HCT116 (cell line): Measurements from ENCODE around the gene HCN4.

Source experiments
- ATF3 ChIP-seq: IDR thresholded peaks from 2 replicates; pipeline ENCODE4 v1.6.1; 2012
- CTCF ChIP-seq, 3 experiments: fragments of 200-600 bp in 1 of 3; sonication (generic) in 1 of 3; IDR thresholded peaks in 2 of 3; conservative IDR thresholded peaks in 1 of 3; 2 replicates each; pipeline ENCODE4 v1.5.1; 2012 to 2017; ENCODE audit warnings: low read depth in 2 of 3, low read length in 2 of 3, antibody characterized with exemption in 1 of 3, borderline replicate concordance in 1 of 3, control low read depth in 1 of 3, mild to moderate bottlenecking in 1 of 3, mixed read lengths in 1 of 3, mixed run types in 1 of 3, moderate library complexity in 1 of 3; ENCODE audit not compliant: insufficient read depth in 1 of 3
- EZH2 ChIP-seq: fragments of 200-600 bp; sonication (generic); IDR thresholded peaks from 2 replicates; pipeline ENCODE4 v1.6.1; 2017; ENCODE audit warnings: antibody characterized with exemption, mixed run types
- MAX ChIP-seq: IDR thresholded peaks from 2 replicates; pipeline ENCODE4 v1.6.1; 2012
- ZBTB33 ChIP-seq: IDR thresholded peaks from 2 replicates; pipeline ENCODE4 v1.6.1; 2011; ENCODE audit warnings: mild to moderate bottlenecking, low read length, moderate library complexity; ENCODE audit not compliant: insufficient replicate concordance; ENCODE audit errors: extremely low read depth
- ZFX ChIP-seq: fragments of 450-650 bp; IDR thresholded peaks from 2 replicates; pipeline ENCODE4 v1.6.1; 2017
- ZNF274 ChIP-seq: fragments of 200-500 bp; sonication (Bioruptor generic); IDR thresholded peaks from 2 replicates; pipeline ENCODE4 v1.6.1; 2014; ENCODE audit warnings: mild to moderate bottlenecking, low read depth, low read length, inconsistent platforms

GRCh38 chr15:73282567-73283365 lies 86.0 kb downstream of the HCN4 start:
- no peak for TF ChIP-seq CTCF (IDR thresholded peaks at IDR 0.05 in 2 of 3, conservative IDR thresholded peaks at IDR 0.05 in 1 of 3; ENCODE audit: borderline replicate concordance in 1 of 3, insufficient read depth in 1 of 3, low read depth in 2 of 3, low read length in 2 of 3)
- no peak for TF ChIP-seq MAX
- no peak for TF ChIP-seq ATF3
- TF ChIP-seq EZH2, result no peak
- no peak for TF ChIP-seq ZFX
- TF ChIP-seq ZNF274, result no peak
- no peak for TF ChIP-seq ZBTB33
